ENCODE results near the gene RNF169.
"Not testable (repeated sequence)": the region's sequence is repeated elsewhere in the genome, so short reads cannot be mapped to it uniquely, and the experiment has no call there.

Gene RNF169

GRCh38 chr11:74806267-74806666 lies 57.6 kb downstream of the RNF169 start:
- Histone ChIP-seq H3K4me3 (ENCODE audit: low read depth in 1 of 2, low read length in 2 of 2) (no peak overlapping the region), H3K27ac (ENCODE audit: low read depth, low read length) (no peak overlapping the region), H3K9ac (ENCODE audit: low read length) (no peak overlapping the region), H3K36me3 (ENCODE audit: insufficient read depth, low read length) (peaks cover 6% of the 10 kb centered on the region), H3K27me3 (ENCODE audit: control insufficient read depth in 1 of 2, insufficient read depth in 2 of 2, low read length in 2 of 2) (no peaks in the 10 kb centered on the region), H3K9me3 (ENCODE audit: low read length) (no peaks in the 10 kb centered on the region), H3K4me1 (ENCODE audit: insufficient read depth, low read length) (peaks cover 6% of the 10 kb centered on the region)

GRCh38 chr11:74809801-74810200 lies 61.2 kb downstream of the RNF169 start:
- peaks cover 6% of the 10 kb centered on the region for H3K4me1 ChIP-seq (ENCODE audit: insufficient read depth, low read length)
- peaks cover 13% of the 10 kb centered on the region for H3K36me3 ChIP-seq (ENCODE audit: insufficient read depth, low read length)
- no peaks in the 10 kb centered on the region for H3K27me3 ChIP-seq (ENCODE audit: control insufficient read depth in 1 of 2, insufficient read depth in 2 of 2, low read length in 2 of 2)
- H3K27ac ChIP-seq (ENCODE audit: low read depth, low read length), result no peak overlapping the region
- H3K4me3 ChIP-seq (ENCODE audit: low read depth in 1 of 2, low read length in 2 of 2), result no peak overlapping the region
- H3K9me3 ChIP-seq (ENCODE audit: low read length), result no peaks in the 10 kb centered on the region
- no peak overlapping the region for H3K9ac ChIP-seq (ENCODE audit: low read length)

- no peak overlapping the region for H3K27ac ChIP-seq (ENCODE audit: low read depth, low read length)
- no peaks in the 10 kb centered on the region for H3K9me3 ChIP-seq (ENCODE audit: low read length)
- H3K36me3 ChIP-seq (ENCODE audit: insufficient read depth, low read length), result peaks cover 16% of the 10 kb centered on the region
- H3K4me1 ChIP-seq (ENCODE audit: insufficient read depth, low read length), result peaks cover 19% of the 10 kb centered on the region
- H3K9ac ChIP-seq (ENCODE audit: low read length), result no peak overlapping the region
- no peaks in the 10 kb centered on the region for H3K27me3 ChIP-seq (ENCODE audit: control insufficient read depth in 1 of 2, insufficient read depth in 2 of 2, low read length in 2 of 2)
- no peak overlapping the region for H3K4me3 ChIP-seq (ENCODE audit: low read depth in 1 of 2, low read length in 2 of 2)
Observed at GRCh38 chr11:74815966-74816365, 67.3 kb downstream of the RNF169 start.

GRCh38 chr11:74816664-74817063 lies 68.0 kb downstream of the RNF169 start:
- Histone ChIP-seq H3K36me3 (ENCODE audit: insufficient read depth, low read length) (peaks cover 11% of the 10 kb centered on the region), H3K4me1 (ENCODE audit: insufficient read depth, low read length) (peaks cover 19% of the 10 kb centered on the region)

DNA sequence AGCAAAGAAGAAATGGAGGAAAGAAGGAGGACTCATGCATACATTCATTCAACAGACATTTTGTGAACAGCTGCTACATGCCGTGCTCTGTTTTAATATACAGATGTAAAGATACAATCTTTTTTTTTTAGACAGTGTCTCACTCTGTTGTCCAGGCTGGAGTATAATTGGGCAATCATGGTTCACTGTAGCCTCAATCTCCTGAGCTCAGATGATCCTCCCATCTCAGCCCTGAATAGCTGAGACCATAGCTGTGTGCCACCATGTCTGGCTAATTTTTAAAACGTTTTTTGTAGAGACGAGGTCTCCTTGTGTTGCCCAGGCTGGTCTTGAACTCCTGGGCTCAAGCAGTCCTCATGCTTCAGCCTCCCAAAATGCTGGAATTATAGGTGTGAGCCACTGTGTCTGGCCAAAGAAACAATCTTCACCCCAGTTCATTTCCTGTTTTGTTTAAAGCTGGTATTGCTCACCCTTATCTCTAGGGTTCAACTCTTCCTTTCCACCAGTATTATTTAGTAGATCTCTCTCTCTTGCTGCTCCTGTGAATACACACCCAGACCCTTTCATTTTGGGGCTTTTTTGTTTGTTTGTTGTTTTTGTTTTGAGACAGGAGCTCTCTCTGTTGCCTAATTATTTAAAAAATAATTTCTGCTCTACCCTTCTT lies 69.8 kb downstream of the RNF169 start:
- no peak overlapping the region for H3K9ac ChIP-seq (ENCODE audit: low read length)
- H3K27ac ChIP-seq (ENCODE audit: low read depth, low read length), result no peak overlapping the region
- H3K9me3 ChIP-seq (ENCODE audit: low read length), result no peaks in the 10 kb centered on the region
- no peaks in the 10 kb centered on the region for H3K27me3 ChIP-seq (ENCODE audit: control insufficient read depth in 1 of 2, insufficient read depth in 2 of 2, low read length in 2 of 2)
- H3K4me1 ChIP-seq (ENCODE audit: insufficient read depth, low read length), result peaks cover 30% of the 10 kb centered on the region
- peaks cover 5% of the 10 kb centered on the region for H3K36me3 ChIP-seq (ENCODE audit: insufficient read depth, low read length)
- no peak overlapping the region for H3K4me3 ChIP-seq (ENCODE audit: low read depth in 1 of 2, low read length in 2 of 2)

More at GRCh38 chr11:74816664-74817063, 68.0 kb downstream of the RNF169 start:
- Histone ChIP-seq H3K27ac (ENCODE audit: low read depth, low read length) (no peak overlapping the region), H3K9me3 (ENCODE audit: low read length) (no peaks in the 10 kb centered on the region), H3K9ac (ENCODE audit: low read length) (no peak overlapping the region), H3K4me3 (ENCODE audit: low read depth in 1 of 2, low read length in 2 of 2) (no peak overlapping the region), H3K27me3 (ENCODE audit: control insufficient read depth in 1 of 2, insufficient read depth in 2 of 2, low read length in 2 of 2) (no peaks in the 10 kb centered on the region)

DNA sequence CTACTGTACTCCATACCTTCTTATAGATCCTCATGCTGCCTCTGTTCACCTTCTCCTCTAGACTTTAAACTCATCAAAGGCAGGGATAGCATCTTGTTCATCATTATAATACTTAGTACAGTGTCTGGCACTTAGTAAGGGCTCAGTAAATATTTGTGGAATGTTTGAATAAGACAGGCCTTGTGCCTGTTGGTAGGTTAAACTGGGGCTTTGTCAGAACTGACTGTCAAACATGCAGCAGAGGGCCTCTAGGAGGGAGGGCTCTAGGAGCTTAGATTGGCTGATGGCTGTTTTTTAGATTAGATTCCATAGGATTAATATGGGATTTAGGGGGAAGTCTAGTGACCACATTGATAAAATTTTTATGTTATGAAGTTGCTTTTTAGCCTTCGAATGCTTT lies 70.8 kb downstream of the RNF169 start:
- peaks cover 5% of the 10 kb centered on the region for H3K36me3 ChIP-seq (ENCODE audit: insufficient read depth, low read length)
- H3K27me3 ChIP-seq (ENCODE audit: control insufficient read depth in 1 of 2, insufficient read depth in 2 of 2, low read length in 2 of 2), result no peaks in the 10 kb centered on the region
- peaks cover 30% of the 10 kb centered on the region for H3K4me1 ChIP-seq (ENCODE audit: insufficient read depth, low read length)
- H3K4me3 ChIP-seq (ENCODE audit: low read depth in 1 of 2, low read length in 2 of 2), result no peak overlapping the region
- no peaks in the 10 kb centered on the region for H3K9me3 ChIP-seq (ENCODE audit: low read length)
- no peak overlapping the region for H3K9ac ChIP-seq (ENCODE audit: low read length)
- H3K27ac ChIP-seq (ENCODE audit: low read depth, low read length), result no peak overlapping the region

DNA sequence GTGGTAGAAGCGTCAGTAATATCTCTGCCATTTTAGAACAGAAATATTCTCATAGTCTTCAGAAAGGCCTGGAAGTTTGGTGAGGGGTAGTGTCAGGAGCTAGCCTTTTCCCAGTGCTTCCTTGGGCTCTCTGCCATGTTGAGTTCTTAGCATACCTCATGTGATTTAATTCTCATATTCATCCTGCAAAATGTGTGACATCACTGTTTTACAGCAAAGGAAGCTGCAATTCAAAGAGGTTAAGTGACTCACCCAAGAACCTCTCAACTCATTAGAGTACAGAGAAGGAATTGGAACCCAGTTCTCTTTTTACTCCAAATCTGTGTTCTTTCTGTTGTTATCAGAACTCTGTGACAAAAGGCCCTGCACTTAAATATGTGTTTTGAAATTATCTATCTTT lies 72.1 kb downstream of the RNF169 start:
- Histone ChIP-seq H3K27ac (ENCODE audit: low read depth, low read length) (no peak overlapping the region), H3K4me3 (ENCODE audit: low read depth in 1 of 2, low read length in 2 of 2) (no peak overlapping the region), H3K27me3 (ENCODE audit: control insufficient read depth in 1 of 2, insufficient read depth in 2 of 2, low read length in 2 of 2) (no peaks in the 10 kb centered on the region), H3K4me1 (ENCODE audit: insufficient read depth, low read length) (peaks cover 30% of the 10 kb centered on the region), H3K36me3 (ENCODE audit: insufficient read depth, low read length) (peaks cover 5% of the 10 kb centered on the region), H3K9ac (ENCODE audit: low read length) (no peak overlapping the region), H3K9me3 (ENCODE audit: low read length) (no peaks in the 10 kb centered on the region)

DNA sequence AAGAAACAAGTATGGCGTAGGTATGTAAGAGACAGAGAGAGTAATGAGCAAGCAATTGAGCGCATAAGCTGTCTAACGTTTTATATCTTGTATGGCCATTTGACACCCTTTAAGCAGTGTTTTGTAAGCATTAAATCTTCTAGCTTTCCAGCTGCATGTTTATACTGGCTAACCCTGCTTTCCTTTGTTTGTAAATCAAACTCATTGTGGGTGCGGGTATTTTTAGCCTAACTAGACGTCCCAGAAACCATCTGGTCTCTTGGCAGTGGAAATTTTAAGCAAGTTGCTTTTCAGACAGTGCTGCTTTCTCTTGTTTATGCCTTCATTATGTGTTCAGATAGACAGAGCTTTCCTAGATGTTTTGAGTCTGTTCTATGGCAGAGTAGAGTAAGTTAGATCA lies 73.5 kb downstream of the RNF169 start:
- H3K4me1 ChIP-seq (ENCODE audit: insufficient read depth, low read length), result peaks cover 30% of the 10 kb centered on the region
- H3K9me3 ChIP-seq (ENCODE audit: low read length), result no peaks in the 10 kb centered on the region
- peaks cover 11% of the 10 kb centered on the region for H3K36me3 ChIP-seq (ENCODE audit: insufficient read depth, low read length)
- H3K27ac ChIP-seq (ENCODE audit: low read depth, low read length), result peak overlapping the region; percentile 56
- H3K27me3 ChIP-seq (ENCODE audit: control insufficient read depth in 1 of 2, insufficient read depth in 2 of 2, low read length in 2 of 2), result no peaks in the 10 kb centered on the region
- H3K9ac ChIP-seq (ENCODE audit: low read length), result no peak overlapping the region
- no peak overlapping the region for H3K4me3 ChIP-seq (ENCODE audit: low read depth in 1 of 2, low read length in 2 of 2)

DNA sequence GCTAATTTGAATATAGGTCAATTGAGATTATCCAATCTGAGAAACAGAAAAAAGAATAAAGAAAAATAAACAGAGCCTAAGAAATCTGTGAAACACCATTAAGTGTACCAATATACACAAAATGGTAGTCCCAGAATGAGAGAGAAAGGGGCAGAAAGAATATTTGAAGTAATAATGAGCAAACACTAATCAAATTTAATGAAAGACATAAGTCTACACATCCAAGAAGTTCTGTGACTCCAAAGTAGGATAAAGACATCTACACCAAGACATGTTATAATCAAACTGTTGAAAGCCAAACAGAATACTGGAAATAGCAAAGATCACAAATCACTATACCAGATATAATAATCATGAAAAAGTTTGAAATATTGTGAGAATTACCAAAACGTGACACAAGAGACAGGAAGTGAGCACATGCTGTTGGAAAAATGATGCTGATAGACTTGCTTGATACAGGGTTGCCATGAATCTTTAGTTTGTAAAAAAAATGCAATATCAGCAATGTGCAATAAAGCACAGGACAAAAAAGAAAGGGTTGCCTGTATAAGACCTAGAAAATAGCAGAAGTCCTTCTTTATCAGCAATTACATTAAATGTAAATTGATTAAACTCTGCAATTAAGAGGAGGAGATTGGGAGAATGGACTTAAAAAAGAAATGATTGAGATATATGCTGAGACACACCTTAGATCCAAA lies 75.8 kb downstream of the RNF169 start:
- H3K4me3 ChIP-seq (ENCODE audit: low read depth in 1 of 2, low read length in 2 of 2), result no peak overlapping the region
- H3K27me3 ChIP-seq (ENCODE audit: control insufficient read depth in 1 of 2, insufficient read depth in 2 of 2, low read length in 2 of 2), result no peaks in the 10 kb centered on the region
- H3K9me3 ChIP-seq (ENCODE audit: low read length), result no peaks in the 10 kb centered on the region
- no peak overlapping the region for H3K9ac ChIP-seq (ENCODE audit: low read length)
- peaks cover 6% of the 10 kb centered on the region for H3K36me3 ChIP-seq (ENCODE audit: insufficient read depth, low read length)
- peaks cover 25% of the 10 kb centered on the region for H3K4me1 ChIP-seq (ENCODE audit: insufficient read depth, low read length)
- H3K27ac ChIP-seq (ENCODE audit: low read depth, low read length), result no peak overlapping the region

DNA sequence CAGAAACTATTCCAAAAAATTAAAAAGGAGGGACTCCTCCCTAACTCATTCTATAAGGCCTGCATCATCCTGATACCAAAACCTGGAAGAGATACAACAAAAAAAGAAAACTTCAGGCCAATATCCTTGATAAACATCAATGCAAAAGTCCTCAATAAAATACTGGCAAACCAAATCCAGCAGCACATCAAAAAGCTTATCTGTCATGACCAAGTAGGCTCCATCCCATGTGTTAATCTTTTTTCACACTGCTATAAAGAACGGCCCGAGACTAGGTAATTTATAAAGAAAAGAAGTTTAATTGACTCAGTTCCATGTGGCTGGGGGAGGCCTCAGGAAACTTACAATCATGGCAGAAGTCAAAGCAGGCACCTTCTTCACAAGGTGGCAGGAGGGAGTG lies 76.9 kb downstream of the RNF169 start:
- not testable (repeated sequence) for H3K36me3 ChIP-seq (ENCODE audit: insufficient read depth, low read length); H3K4me3 ChIP-seq (ENCODE audit: low read depth in 1 of 2, low read length in 2 of 2); H3K9me3 ChIP-seq (ENCODE audit: low read length); H3K27ac ChIP-seq (ENCODE audit: low read depth, low read length); H3K9ac ChIP-seq (ENCODE audit: low read length); H3K27me3 ChIP-seq (ENCODE audit: control insufficient read depth in 1 of 2, insufficient read depth in 2 of 2, low read length in 2 of 2)
- peaks cover 13% of the 10 kb centered on the region for H3K4me1 ChIP-seq (ENCODE audit: insufficient read depth, low read length)

GRCh38 chr11:74826901-74827300 lies 78.3 kb downstream of the RNF169 start:
- Histone ChIP-seq H3K27me3 (ENCODE audit: control insufficient read depth in 1 of 2, insufficient read depth in 2 of 2, low read length in 2 of 2) (no peaks in the 10 kb centered on the region), H3K9ac (ENCODE audit: low read length) (no peak overlapping the region)

GRCh38 chr11:74837191-74837590 lies 88.5 kb downstream of the RNF169 start:
- Histone ChIP-seq H3K36me3 (ENCODE audit: insufficient read depth, low read length) (peaks cover 42% of the 10 kb centered on the region), H3K4me3 (ENCODE audit: low read depth in 1 of 2, low read length in 2 of 2) (no peak overlapping the region), H3K27ac (ENCODE audit: low read depth, low read length) (no peak overlapping the region), H3K9me3 (ENCODE audit: low read length) (no peaks in the 10 kb centered on the region), H3K4me1 (ENCODE audit: insufficient read depth, low read length) (peaks cover 12% of the 10 kb centered on the region), H3K9ac (ENCODE audit: low read length) (no peak overlapping the region), H3K27me3 (ENCODE audit: control insufficient read depth in 1 of 2, insufficient read depth in 2 of 2, low read length in 2 of 2) (no peaks in the 10 kb centered on the region)

More at GRCh38 chr11:74826901-74827300, 78.3 kb downstream of the RNF169 start:
- Histone ChIP-seq H3K4me1 (ENCODE audit: insufficient read depth, low read length) (peaks cover 9% of the 10 kb centered on the region), H3K9me3 (ENCODE audit: low read length) (no peaks in the 10 kb centered on the region), H3K27ac (ENCODE audit: low read depth, low read length) (no peak overlapping the region), H3K36me3 (ENCODE audit: insufficient read depth, low read length) (peaks cover 6% of the 10 kb centered on the region), H3K4me3 (ENCODE audit: low read depth in 1 of 2, low read length in 2 of 2) (no peak overlapping the region)
